HepG2 (cell line): ENCODE measurements around the gene SRRM2. TPM values are rescaled to one million over a fixed set of nuclear protein-coding genes. Genes with fewer than 3 reads are reported as not detected.

ENCODE experiments used
- ATAC-seq: fragments of 200-7000 bp; cut with Tn5 transposase; 3 replicates; pipeline ENCODE4 v1.9.1; 2020; ENCODE audit warnings: mild to moderate bottlenecking, moderate library complexity
- BruUV-seq: library from RNA; stranded (reverse); fragments of 400-500 nt; replicated peaks from 2 replicates; lab custom pipeline; 2021; lab: Mats Ljungman, UMichigan
- CTCF ChIA-PET: fragments of 300-600 bp; formaldehyde crosslinking; extraction: SDS; loops from one replicate; lab custom pipeline; 2021; ENCODE audit warnings: low total read pairs, inconsistent platforms, low intra/inter-chr PET ratio; lab: Yijun Ruan, JAX
- POLR2A ChIA-PET: fragments of 350-600 bp; sonication (Branson Sonifier 250); formaldehyde crosslinking; loops from one replicate; lab custom pipeline; 2020; ENCODE audit warnings: antibody characterized with exemption, inconsistent platforms; lab: Yijun Ruan, JAX
- DNase-seq: peaks from one replicate; pipeline ENCODE4 v3.0.0-alpha.2; 2015; ENCODE audit warnings: low spot score
- FAIRE-seq: peaks from 3 replicates; lab custom pipeline; 2011; peaks lifted over from hg19 to GRCh38; lab: Jason Lieb, UNC
- H2AFZ ChIP-seq: one replicate; pipeline ENCODE4 v1.6.1; 2011; ENCODE audit warnings: low read length, inconsistent platforms
- H3K27ac ChIP-seq: fragments of 300-600 bp; 3 replicates; pipeline ENCODE4 v1.8.0; 2011; ENCODE audit warnings: mixed run types, mild to moderate bottlenecking, mixed read lengths, low read length, inconsistent platforms; ENCODE audit not compliant: insufficient read depth; ENCODE audit errors: extremely low read length
- H3K27me3 ChIP-seq, 2 experiments: fragments of 200-600 bp in 1 of 2; 2 replicates in 1 of 2; 3 replicates in 1 of 2; pipeline versions ENCODE4 v1.6.0 to v1.8.0; 2011; ENCODE audit warnings: low read length in 2 of 2, mild to moderate bottlenecking in 2 of 2, moderate library complexity in 2 of 2, inconsistent platforms in 1 of 2; ENCODE audit not compliant: insufficient read depth in 2 of 2, control insufficient read depth in 1 of 2
- H3K36me3 ChIP-seq, 2 experiments: fragments of 200-600 bp in 1 of 2; replicated peaks in 1 of 2; 2 replicates in 1 of 2; 3 replicates in 1 of 2; pipeline versions ENCODE4 v1.5.1 to v1.8.0; 2011; ENCODE audit warnings: low read length in 2 of 2, inconsistent platforms in 1 of 2; ENCODE audit not compliant: insufficient read depth in 2 of 2, control insufficient read depth in 1 of 2
- H3K4me1 ChIP-seq: 2 replicates; pipeline ENCODE4 v1.5.1; 2012; ENCODE audit warnings: low read length, inconsistent platforms; ENCODE audit not compliant: insufficient read depth
- H3K4me2 ChIP-seq: 2 replicates; pipeline ENCODE4 v1.6.0; 2011; ENCODE audit warnings: low read depth, low read length, inconsistent platforms
- H3K4me3 ChIP-seq, 3 experiments: fragments of 200-600 bp in 1 of 3; sonication (generic), shearing (Covaris generic) in 1 of 3; replicated peaks in 1 of 3; 2 replicates each; pipeline ENCODE4 v1.5.1; 2011 to 2016; ENCODE audit warnings: low read length in 3 of 3, inconsistent platforms in 2 of 3, low read depth in 2 of 3, mild to moderate bottlenecking in 2 of 3, control low read depth in 1 of 3, mixed read lengths in 1 of 3; ENCODE audit not compliant: insufficient read depth in 1 of 3
- H3K79me2 ChIP-seq: one replicate; pipeline ENCODE4 v1.6.1; 2011; ENCODE audit warnings: low read length, inconsistent platforms; ENCODE audit not compliant: insufficient read depth
- H3K9ac ChIP-seq: 2 replicates; pipeline ENCODE4 v1.6.0; 2011; ENCODE audit warnings: mild to moderate bottlenecking, low read depth, low read length, inconsistent platforms; ENCODE audit not compliant: insufficient read depth
- H3K9me3 ChIP-seq: 2 replicates; pipeline ENCODE4 v1.5.1; 2012; ENCODE audit warnings: mild to moderate bottlenecking, low read length
- H4K20me1 ChIP-seq: 2 replicates; pipeline ENCODE4 v1.6.0; 2011; ENCODE audit warnings: inconsistent platforms, mild to moderate bottlenecking, low read length, moderate library complexity; ENCODE audit not compliant: insufficient read depth
- PHF8 ChIP-seq: sonication (generic); formaldehyde crosslinking; IDR thresholded peaks from 2 replicates; pipeline ENCODE4 v1.5.0; 2020; ENCODE audit warnings: missing genetic modification reagents
- SETDB1 ChIP-seq: sonication (generic); formaldehyde crosslinking; IDR thresholded peaks from 2 replicates; pipeline ENCODE4 v1.5.1; 2020; ENCODE audit warnings: missing genetic modification reagents, mild to moderate bottlenecking, borderline replicate concordance
- ZNF138 ChIP-seq: sonication (generic); formaldehyde crosslinking; IDR thresholded peaks from 2 replicates; pipeline ENCODE4 v1.5.0; 2020; ENCODE audit warnings: mild to moderate bottlenecking, low read depth, missing genetic modification reagents
- ZNF18 ChIP-seq: sonication (generic); formaldehyde crosslinking; IDR thresholded peaks from 2 replicates; pipeline ENCODE4 v1.8.0; 2022; ENCODE audit warnings: mild to moderate bottlenecking, missing genetic modification reagents; ENCODE audit not compliant: insufficient replicate concordance
- ZSCAN25 ChIP-seq: sonication (generic); formaldehyde crosslinking; IDR thresholded peaks from 2 replicates; pipeline ENCODE4 v1.8.0; 2022; ENCODE audit warnings: mild to moderate bottlenecking, missing genetic modification reagents
- WGBS: methylation state at CpG from one replicate; pipeline ENCODE4 v1.1.6; 2017; ENCODE audit warnings: low lambda C conversion rate; 5-methylcytosine and 5-hydroxymethylcytosine counted together
- in situ Hi-C: cut with HindIII; loops from 2 replicates; pipeline ENCODE4 v1.10.0; 2017; ENCODE audit warnings: low pct_unique_long_range_greater_than_20kb; ENCODE audit not compliant: extremely low pct_ligation_motif_present
- intact Hi-C: fragments of 100-400 bp; cut with micrococcal nuclease; formaldehyde crosslinking; loops from one replicate; pipeline ENCODE4 v1.10.0; 2022; ENCODE audit not compliant: unreplicated experiment
- polyA plus RNA-seq, 8 experiments: library from polyadenylated mRNA; depleted of rRNA in 3 of 8; stranded (reverse) in 7 of 8; unstranded in 1 of 8; fragments of >200 nt; fragmentation: Illumina TruSeq in 4 of 8; extraction: Trizol in 4 of 8; gene quantifications; 2 replicates each; pipeline versions ENCODE4 v1.2.1 to v1.2.3, GENCODE V29; 2011 to 2016; ENCODE audit warnings: low read depth in 4 of 8, missing spikeins in 1 of 8, mixed read lengths in 1 of 8; ENCODE audit not compliant: insufficient read depth in 1 of 8
- total RNA-seq, 5 experiments: library from RNA; depleted of rRNA; stranded (reverse); fragments of >200 nt; fragmentation: Illumina TruSeq; extraction: Trizol; gene quantifications; 2 replicates each; pipeline ENCODE4 v1.2.3, GENCODE V29; 2016; ENCODE audit warnings: low read depth in 1 of 5

The SRRM2 gene
- total and polyA plus RNA-seq, 2 of the 13 experiments (the other 11 are each of a cell fraction or from before 2014, with no cell fraction given) = 50.4 to 112 TPM

GRCh38 chr16:2753733-2754020, 1.2 kb downstream of the SRRM2 start (continued):
- TF ChIP-seq ZNF18 (CRISPR knock-in tag) (no peak), SETDB1 (CRISPR knock-in tag) (no peak), ZNF138 (CRISPR knock-in tag) (no peak)
- TF ChIP-seq, all 625 proteins: peak for 0

DNA sequence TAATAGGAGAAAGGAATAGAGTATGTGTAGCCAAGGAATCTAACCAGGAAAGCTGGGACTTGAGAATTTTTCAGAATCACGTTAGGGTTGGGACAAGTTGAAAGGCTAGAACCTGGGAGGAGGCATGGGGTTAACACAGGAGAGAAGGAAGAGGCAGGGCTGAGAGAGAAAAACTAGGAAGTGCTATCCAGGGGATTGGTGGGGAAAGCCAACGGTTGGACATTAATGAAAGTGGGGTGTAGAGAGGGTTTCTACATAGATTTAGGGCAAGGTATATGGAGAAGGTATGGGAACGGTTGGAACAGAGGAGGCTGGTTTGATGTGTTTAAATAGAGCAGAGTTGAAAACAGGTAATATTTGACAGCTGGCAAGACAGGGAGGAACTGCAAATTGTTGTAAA, 2.7 kb downstream of the SRRM2 start:
- TF ChIP-seq PHF8 (CRISPR knock-in tag) = no peak
- 0 out of 2 replicates have a peak, but pooled peaks have one; percentile 20 for TF ChIP-seq ZSCAN25
- TF ChIP-seq, all 625 proteins: peak for 1
- peak overlapping the region; percentile 92 for H3K4me2 ChIP-seq
- DNase-seq = no peak
- H4K20me1 ChIP-seq = peaks cover 49% of the 10 kb centered on the region
- POLR2A ChIA-PET = interaction anchor here (4.6 to 5.1 kb wide), 2 partner anchors 16 to 21 kb away, joined by 43 to 74 read pairs; partner anchors contain the start of gene ELOB
- H3K4me1 ChIP-seq = peaks cover 40% of the 10 kb centered on the region
- peaks cover 21 to 40% of the 10 kb centered on the region in 2 experiments for H3K36me3 ChIP-seq
- H3K27ac ChIP-seq = no peak overlapping the region
- H2AFZ ChIP-seq = no peak overlapping the region
- no peak for FAIRE-seq
- ATAC-seq = no peak
- CTCF ChIA-PET = no interaction called here
- peak overlapping the region; percentile 100 for H3K9ac ChIP-seq
- no peaks in the 10 kb centered on the region; a peak in 1 of 5 replicates for H3K27me3 ChIP-seq
- peak overlapping the region; percentile 13 to 93 (median 83); a peak in 5 of 6 replicates for H3K4me3 ChIP-seq
- intact Hi-C loops = no loop called here
- in situ Hi-C loops = no loop called here
- no peaks in the 10 kb centered on the region for H3K9me3 ChIP-seq
- BruUV-seq = no TSS peak
- 28% methylated on average over 3 of the region's 3 CpGs for whole genome bisulfite sequencing
- peaks cover 83% of the 10 kb centered on the region for H3K79me2 ChIP-seq
